HepG2 (cell line): ENCODE results near the gene OAF. TPM values are rescaled to one million over a fixed set of nuclear protein-coding genes. Genes with fewer than 3 reads are reported as not detected.

ENCODE experiments used
- ATAC-seq: fragments of 200-7000 bp; cut with Tn5 transposase; 3 replicates; pipeline ENCODE4 v1.9.1; 2020; ENCODE audit warnings: mild to moderate bottlenecking, moderate library complexity
- BruUV-seq: library from RNA; stranded (reverse); fragments of 400-500 nt; replicated peaks from 2 replicates; lab custom pipeline; 2021; lab: Mats Ljungman, UMichigan
- CTCF ChIA-PET: fragments of 300-600 bp; formaldehyde crosslinking; extraction: SDS; loops from one replicate; lab custom pipeline; 2021; ENCODE audit warnings: low total read pairs, inconsistent platforms, low intra/inter-chr PET ratio; lab: Yijun Ruan, JAX
- POLR2A ChIA-PET: fragments of 350-600 bp; sonication (Branson Sonifier 250); formaldehyde crosslinking; loops from one replicate; lab custom pipeline; 2020; ENCODE audit warnings: antibody characterized with exemption, inconsistent platforms; lab: Yijun Ruan, JAX
- DNase-seq: peaks from one replicate; pipeline ENCODE4 v3.0.0-alpha.2; 2015; ENCODE audit warnings: low spot score
- FAIRE-seq: peaks from 3 replicates; lab custom pipeline; 2011; peaks lifted over from hg19 to GRCh38; lab: Jason Lieb, UNC
- H2AFZ ChIP-seq: one replicate; pipeline ENCODE4 v1.6.1; 2011; ENCODE audit warnings: low read length, inconsistent platforms
- H3K27ac ChIP-seq: fragments of 300-600 bp; 3 replicates; pipeline ENCODE4 v1.8.0; 2011; ENCODE audit warnings: mixed run types, mild to moderate bottlenecking, mixed read lengths, low read length, inconsistent platforms; ENCODE audit not compliant: insufficient read depth; ENCODE audit errors: extremely low read length
- H3K27me3 ChIP-seq, 2 experiments: fragments of 200-600 bp in 1 of 2; 2 replicates in 1 of 2; 3 replicates in 1 of 2; pipeline versions ENCODE4 v1.6.0 to v1.8.0; 2011; ENCODE audit warnings: low read length in 2 of 2, mild to moderate bottlenecking in 2 of 2, moderate library complexity in 2 of 2, inconsistent platforms in 1 of 2; ENCODE audit not compliant: insufficient read depth in 2 of 2, control insufficient read depth in 1 of 2
- H3K36me3 ChIP-seq, 2 experiments: fragments of 200-600 bp in 1 of 2; replicated peaks in 1 of 2; 2 replicates in 1 of 2; 3 replicates in 1 of 2; pipeline versions ENCODE4 v1.5.1 to v1.8.0; 2011; ENCODE audit warnings: low read length in 2 of 2, inconsistent platforms in 1 of 2; ENCODE audit not compliant: insufficient read depth in 2 of 2, control insufficient read depth in 1 of 2
- H3K4me1 ChIP-seq: 2 replicates; pipeline ENCODE4 v1.5.1; 2012; ENCODE audit warnings: low read length, inconsistent platforms; ENCODE audit not compliant: insufficient read depth
- H3K4me2 ChIP-seq: 2 replicates; pipeline ENCODE4 v1.6.0; 2011; ENCODE audit warnings: low read depth, low read length, inconsistent platforms
- H3K4me3 ChIP-seq, 3 experiments: fragments of 200-600 bp in 1 of 3; sonication (generic), shearing (Covaris generic) in 1 of 3; replicated peaks in 1 of 3; 2 replicates each; pipeline ENCODE4 v1.5.1; 2011 to 2016; ENCODE audit warnings: low read length in 3 of 3, inconsistent platforms in 2 of 3, low read depth in 2 of 3, mild to moderate bottlenecking in 2 of 3, control low read depth in 1 of 3, mixed read lengths in 1 of 3; ENCODE audit not compliant: insufficient read depth in 1 of 3
- H3K79me2 ChIP-seq: one replicate; pipeline ENCODE4 v1.6.1; 2011; ENCODE audit warnings: low read length, inconsistent platforms; ENCODE audit not compliant: insufficient read depth
- H3K9ac ChIP-seq: 2 replicates; pipeline ENCODE4 v1.6.0; 2011; ENCODE audit warnings: mild to moderate bottlenecking, low read depth, low read length, inconsistent platforms; ENCODE audit not compliant: insufficient read depth
- H3K9me3 ChIP-seq: 2 replicates; pipeline ENCODE4 v1.5.1; 2012; ENCODE audit warnings: mild to moderate bottlenecking, low read length
- H4K20me1 ChIP-seq: 2 replicates; pipeline ENCODE4 v1.6.0; 2011; ENCODE audit warnings: inconsistent platforms, mild to moderate bottlenecking, low read length, moderate library complexity; ENCODE audit not compliant: insufficient read depth
- RBFOX2 ChIP-seq: fragments of 200-400 bp; formaldehyde crosslinking; IDR thresholded peaks from 2 replicates; pipeline ENCODE4 v1.6.1; 2017; ENCODE audit warnings: low read depth, mild to moderate bottlenecking, low read length
- TIGD3 ChIP-seq: sonication (generic); formaldehyde crosslinking; IDR thresholded peaks from 2 replicates; pipeline ENCODE4 v1.5.1; 2020; ENCODE audit warnings: mild to moderate bottlenecking, missing genetic modification reagents, borderline replicate concordance
- WGBS: methylation state at CpG from one replicate; pipeline ENCODE4 v1.1.6; 2017; ENCODE audit warnings: low lambda C conversion rate; 5-methylcytosine and 5-hydroxymethylcytosine counted together
- in situ Hi-C: cut with HindIII; loops from 2 replicates; pipeline ENCODE4 v1.10.0; 2017; ENCODE audit warnings: low pct_unique_long_range_greater_than_20kb; ENCODE audit not compliant: extremely low pct_ligation_motif_present
- intact Hi-C: fragments of 100-400 bp; cut with micrococcal nuclease; formaldehyde crosslinking; loops from one replicate; pipeline ENCODE4 v1.10.0; 2022; ENCODE audit not compliant: unreplicated experiment
- polyA plus RNA-seq, 8 experiments: library from polyadenylated mRNA; depleted of rRNA in 3 of 8; stranded (reverse) in 7 of 8; unstranded in 1 of 8; fragments of >200 nt; fragmentation: Illumina TruSeq in 4 of 8; extraction: Trizol in 4 of 8; gene quantifications; 2 replicates each; pipeline versions ENCODE4 v1.2.1 to v1.2.3, GENCODE V29; 2011 to 2016; ENCODE audit warnings: low read depth in 4 of 8, missing spikeins in 1 of 8, mixed read lengths in 1 of 8; ENCODE audit not compliant: insufficient read depth in 1 of 8
- total RNA-seq, 5 experiments: library from RNA; depleted of rRNA; stranded (reverse); fragments of >200 nt; fragmentation: Illumina TruSeq; extraction: Trizol; gene quantifications; 2 replicates each; pipeline ENCODE4 v1.2.3, GENCODE V29; 2016; ENCODE audit warnings: low read depth in 1 of 5
- TF ChIP-seq, protein P1 (sequence below): sonication (generic); formaldehyde crosslinking; IDR thresholded peaks from 2 replicates; pipeline ENCODE4 v1.9.0; 2022; ENCODE audit warnings: missing genetic modification reagents, mild to moderate bottlenecking, borderline replicate concordance

OAF gene
- total and polyA plus RNA-seq, 2 of the 13 experiments (the other 11 are each of a cell fraction or from before 2014, with no cell fraction given), result 63.7 to 94.6 TPM

DNA sequence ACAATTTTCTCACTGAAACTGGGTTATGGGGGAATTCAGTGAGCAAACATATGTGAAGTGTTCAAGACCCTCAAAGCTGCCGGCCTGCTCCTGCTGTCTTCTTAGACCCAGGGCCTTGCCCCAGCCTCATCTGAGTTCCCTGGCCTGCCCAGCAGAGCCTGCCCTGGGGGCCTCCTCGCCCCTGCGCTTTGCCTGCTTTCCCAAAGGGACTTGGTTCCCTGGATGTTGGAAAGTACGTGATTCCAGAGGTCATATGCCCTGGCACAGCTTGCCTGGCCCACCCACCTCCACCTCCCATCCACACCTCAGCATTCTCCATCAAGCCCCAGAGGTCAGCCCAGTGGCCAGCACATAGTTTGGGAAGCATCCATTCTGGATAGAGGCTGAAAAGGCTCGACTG is 15.4 kb downstream of the OAF start:
- intact Hi-C loops, result no loop called here
- Histone ChIP-seq H3K4me2 (no peak overlapping the region), H3K36me3 (peaks cover 10 to 24% of the 10 kb centered on the region in 2 experiments; a peak in 3 of 5 replicates), H2AFZ (no peak overlapping the region), H3K27ac (no peak overlapping the region), H3K4me1 (peaks cover 2% of the 10 kb centered on the region), H3K9me3 (no peaks in the 10 kb centered on the region), H3K79me2 (no peaks in the 10 kb centered on the region), H4K20me1 (peaks cover 8% of the 10 kb centered on the region; the same call in 1 of the 2 replicates), H3K9ac (no peak overlapping the region), H3K4me3 (no peak overlapping the region), H3K27me3 (no peaks in the 10 kb centered on the region)
- FAIRE-seq (no peak), DNase-seq (no peak), ATAC-seq (no peak)
- ChIA-PET CTCF (interaction anchor here (2.3 kb wide), 1 partner anchor 54 kb away, joined by 8 read pairs; no protein-coding TSS in a partner anchor), POLR2A (interaction anchor here (1.6 kb wide), 1 partner anchor 41 kb away, joined by 6 read pairs; no protein-coding TSS in a partner anchor)
- no TSS peak for BruUV-seq
- in situ Hi-C loops, result loop anchor here (5.0 kb wide), 1 partner anchor 54 kb away; no protein-coding TSS in a partner anchor
- 94% methylated on average over 5 of the region's 5 CpGs for WGBS
- TF ChIP-seq TIGD3 (CRISPR knock-in tag) (no peak), RBFOX2 (peak; percentile 5; the same call in 1 of the 2 replicates)
- TF ChIP-seq, protein P1, sequence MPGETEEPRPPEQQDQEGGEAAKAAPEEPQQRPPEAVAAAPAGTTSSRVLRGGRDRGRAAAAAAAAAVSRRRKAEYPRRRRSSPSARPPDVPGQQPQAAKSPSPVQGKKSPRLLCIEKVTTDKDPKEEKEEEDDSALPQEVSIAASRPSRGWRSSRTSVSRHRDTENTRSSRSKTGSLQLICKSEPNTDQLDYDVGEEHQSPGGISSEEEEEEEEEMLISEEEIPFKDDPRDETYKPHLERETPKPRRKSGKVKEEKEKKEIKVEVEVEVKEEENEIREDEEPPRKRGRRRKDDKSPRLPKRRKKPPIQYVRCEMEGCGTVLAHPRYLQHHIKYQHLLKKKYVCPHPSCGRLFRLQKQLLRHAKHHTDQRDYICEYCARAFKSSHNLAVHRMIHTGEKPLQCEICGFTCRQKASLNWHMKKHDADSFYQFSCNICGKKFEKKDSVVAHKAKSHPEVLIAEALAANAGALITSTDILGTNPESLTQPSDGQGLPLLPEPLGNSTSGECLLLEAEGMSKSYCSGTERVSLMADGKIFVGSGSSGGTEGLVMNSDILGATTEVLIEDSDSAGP (CRISPR knock-in tag), result 0 out of 2 replicates have a peak, but pooled peaks have one; percentile 18
